Heart left ventricle (tissue), 13 donors: ENCODE measurements around the gene LINC01488.

ENCODE experiments used
- POLR2A ChIP-seq, 2 donors: fragments of 450-650 bp; IDR thresholded peaks; one replicate each; pipeline ENCODE4 v1.6.1; 2017; ENCODE audit warnings: antibody characterized with exemption in 2 of 2, mild to moderate bottlenecking in 2 of 2, moderate library complexity in 2 of 2
- TF ChIP-seq, protein P1 (sequence below), 12 donors: fragments of 200-600 bp; sonication (generic) in 4 of 12; IDR thresholded peaks; one replicate each; pipeline versions ENCODE4 v1.5.0 to v1.8.0; 2018 to 2022; ENCODE audit warnings: antibody characterized with exemption in 12 of 12, mild to moderate bottlenecking in 5 of 12
- donor health status: ischemic (EF 13 %, LVEDD 7.1; RV severe dilation, severe dysfunction).
- donor health status: DM: no; HTN: yes; CAD: no.
- donor health status: DM: no; HTN: no; CAD: no.
- donor health status: ischemic (EF 25% LVEDD 6.9; RV normal size, moderate dysfunction).
- donor health status: ischemic (EF 25% LVEDD 5.7; RV mildly dilated, moderate dysfunction).
- donor health status: ischemic (EF 35%, LVEDD 5.7; RV mildly dilated, moderate dysfunction).
- donor health status: nonischemic (EF 11% LVEDD 7.7; RV severe dilation, severe dysfunction).
- donor health status: DM: yes; HTN: yes; CAD: no.
- donor health status: PGD.
- donor health status: ischemic (EF 29% LVEDD 5.4; RV normal size, mild dysfunction).
- donor health status: nonischemic (EF 23%, LVEDD 6.1; RV moderate dilation, normal function).

DNA sequence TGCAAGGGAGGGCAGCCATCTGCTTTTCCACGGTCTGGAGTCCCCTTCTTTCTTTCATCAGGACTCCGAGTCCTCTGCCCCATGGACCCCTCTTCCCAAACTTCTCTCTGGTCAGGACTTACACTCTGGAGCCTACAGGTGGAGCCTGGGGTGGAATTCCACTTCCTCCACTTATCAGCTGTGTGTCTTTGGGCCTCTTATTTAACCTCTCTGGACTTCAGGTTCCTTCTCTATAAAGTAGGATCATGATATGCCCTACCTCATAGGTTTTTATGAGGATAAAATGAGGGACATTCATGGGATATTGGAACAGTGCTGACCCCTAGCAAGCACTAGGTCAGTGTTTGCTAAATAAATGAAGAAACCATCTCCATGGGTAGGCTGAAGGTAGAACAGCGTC, 1.7 kb downstream of the LINC01488 start:
- TF ChIP-seq, protein P1, sequence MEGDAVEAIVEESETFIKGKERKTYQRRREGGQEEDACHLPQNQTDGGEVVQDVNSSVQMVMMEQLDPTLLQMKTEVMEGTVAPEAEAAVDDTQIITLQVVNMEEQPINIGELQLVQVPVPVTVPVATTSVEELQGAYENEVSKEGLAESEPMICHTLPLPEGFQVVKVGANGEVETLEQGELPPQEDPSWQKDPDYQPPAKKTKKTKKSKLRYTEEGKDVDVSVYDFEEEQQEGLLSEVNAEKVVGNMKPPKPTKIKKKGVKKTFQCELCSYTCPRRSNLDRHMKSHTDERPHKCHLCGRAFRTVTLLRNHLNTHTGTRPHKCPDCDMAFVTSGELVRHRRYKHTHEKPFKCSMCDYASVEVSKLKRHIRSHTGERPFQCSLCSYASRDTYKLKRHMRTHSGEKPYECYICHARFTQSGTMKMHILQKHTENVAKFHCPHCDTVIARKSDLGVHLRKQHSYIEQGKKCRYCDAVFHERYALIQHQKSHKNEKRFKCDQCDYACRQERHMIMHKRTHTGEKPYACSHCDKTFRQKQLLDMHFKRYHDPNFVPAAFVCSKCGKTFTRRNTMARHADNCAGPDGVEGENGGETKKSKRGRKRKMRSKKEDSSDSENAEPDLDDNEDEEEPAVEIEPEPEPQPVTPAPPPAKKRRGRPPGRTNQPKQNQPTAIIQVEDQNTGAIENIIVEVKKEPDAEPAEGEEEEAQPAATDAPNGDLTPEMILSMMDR (IDR thresholded peaks at IDR 0.05) = no peak
- TF ChIP-seq POLR2A (IDR thresholded peaks at IDR 0.05) = no peak
